GM23338 (cell line): Measurements from ENCODE around the gene HOXC4. TPM values are rescaled to one million over a fixed set of nuclear protein-coding genes. Genes with fewer than 3 reads are reported as not detected.

Experiments
- ATAC-seq: fragments of 200-7000 bp; cut with Tn5 transposase; 3 replicates; pipeline ENCODE4 v1.9.1; 2020
- DNase-seq: peaks from one replicate; pipeline ENCODE4 v3.0.0-alpha.2; 2015; ENCODE audit warnings: low spot score
- H2AFZ ChIP-seq: fragments of 200-600 bp; sonication (generic); 2 replicates; pipeline ENCODE4 v1.8.0; 2016; ENCODE audit warnings: antibody characterized with exemption, mild to moderate bottlenecking, moderate library complexity
- H3F3A ChIP-seq: fragments of 200-600 bp; sonication (generic); replicated peaks from 2 replicates; pipeline ENCODE4 v1.8.0; 2017; ENCODE audit warnings: antibody characterized with exemption, mixed run types, low read depth
- H3K27ac ChIP-seq: fragments of 200-600 bp; sonication (generic); 2 replicates; pipeline ENCODE4 v1.6.1; 2016; ENCODE audit warnings: low read depth
- H3K27me3 ChIP-seq: fragments of 200-600 bp; sonication (generic); 2 replicates; pipeline ENCODE4 v1.8.0; 2016; ENCODE audit warnings: mild to moderate bottlenecking, mixed run types, moderate library complexity; ENCODE audit not compliant: insufficient read depth
- H3K36me3 ChIP-seq: fragments of 200-600 bp; sonication (generic); 2 replicates; pipeline ENCODE4 v1.8.0; 2016; ENCODE audit warnings: mild to moderate bottlenecking; ENCODE audit not compliant: insufficient read depth
- H3K4me1 ChIP-seq: fragments of 200-600 bp; sonication (generic); 2 replicates; pipeline ENCODE4 v1.8.0; 2016; ENCODE audit warnings: mild to moderate bottlenecking, moderate library complexity; ENCODE audit not compliant: insufficient read depth
- H3K4me2 ChIP-seq: fragments of 200-600 bp; sonication (generic); 2 replicates; pipeline ENCODE4 v1.7.1; 2017; ENCODE audit warnings: mixed run types
- H3K4me3 ChIP-seq: fragments of 200-600 bp; sonication (generic); 2 replicates; pipeline ENCODE4 v1.6.1; 2016; ENCODE audit warnings: mixed run types
- H3K79me2 ChIP-seq: fragments of 200-600 bp; sonication (generic); replicated peaks from 2 replicates; pipeline ENCODE4 v1.8.0; 2017; ENCODE audit warnings: mild to moderate bottlenecking; ENCODE audit not compliant: insufficient read depth
- H3K9me2 ChIP-seq: fragments of 200-600 bp; sonication (generic); 2 replicates; pipeline ENCODE4 v1.8.0; 2017; ENCODE audit not compliant: insufficient read depth
- H4K20me1 ChIP-seq: fragments of 200-600 bp; sonication (generic); replicated peaks from 2 replicates; pipeline ENCODE4 v1.8.0; 2017; ENCODE audit warnings: mild to moderate bottlenecking; ENCODE audit not compliant: insufficient read depth
- H3K27ac Mint-ChIP-seq: 2 replicates; pipeline ENCODE4 v1.8.0; 2020; ENCODE audit warnings: inconsistent platforms, mild to moderate bottlenecking, moderate library complexity, mixed read lengths
- H3K27me3 Mint-ChIP-seq: 3 replicates; pipeline ENCODE4 v1.8.0; 2022; ENCODE audit warnings: low read depth, mild to moderate bottlenecking, moderate library complexity, mixed read lengths, inconsistent platforms; ENCODE audit not compliant: insufficient read depth, poor library complexity
- H3K36me3 Mint-ChIP-seq: 3 replicates; pipeline ENCODE4 v1.8.0; 2021; ENCODE audit warnings: low read depth, mild to moderate bottlenecking, inconsistent platforms, moderate library complexity, mixed read lengths
- H3K4me1 Mint-ChIP-seq: 3 replicates; pipeline ENCODE4 v1.8.0; 2020; ENCODE audit warnings: mild to moderate bottlenecking, inconsistent platforms, mixed read lengths
- H3K4me3 Mint-ChIP-seq: 3 replicates; pipeline ENCODE4 v1.8.0; 2021; ENCODE audit warnings: moderate library complexity, mild to moderate bottlenecking, inconsistent platforms, mixed read lengths
- H3K9me3 Mint-ChIP-seq: 3 replicates; pipeline ENCODE4 v1.8.0; 2020; ENCODE audit warnings: moderate library complexity, mild to moderate bottlenecking, inconsistent platforms, mixed read lengths
- CREB1 ChIP-seq: fragments of 250-450 bp; sonication (Bioruptor Pico); IDR thresholded peaks from 2 replicates; pipeline ENCODE4 v1.5.0; 2020; ENCODE audit warnings: low read depth, mild to moderate bottlenecking, moderate library complexity
- CTCF ChIP-seq, 2 experiments: fragments of 200-600 bp in 1 of 2; sonication (generic) in 1 of 2; conservative IDR thresholded peaks; 2 replicates each; pipeline versions ENCODE4 v1.5.1 to v1.6.1; 2016 to 2017; ENCODE audit warnings: antibody characterized with exemption in 2 of 2, low read depth in 2 of 2, mild to moderate bottlenecking in 2 of 2, moderate library complexity in 1 of 2
- ETS1 ChIP-seq: IDR thresholded peaks from 2 replicates; pipeline ENCODE4 v1.6.1; 2016; ENCODE audit warnings: antibody characterized with exemption
- EZH2 ChIP-seq: fragments of 200-600 bp; sonication (generic); IDR thresholded peaks from one replicate; pipeline ENCODE4 v1.8.0; 2017; ENCODE audit warnings: antibody characterized with exemption, mild to moderate bottlenecking, low read depth; ENCODE audit not compliant: unreplicated experiment
- EZH2phosphoT487 ChIP-seq: fragments of 200-600 bp; sonication (generic); IDR thresholded peaks from one replicate; pipeline ENCODE4 v1.8.1; 2018; ENCODE audit warnings: antibody characterized with exemption; ENCODE audit not compliant: unreplicated experiment
- JUNB ChIP-seq: IDR thresholded peaks from one replicate; pipeline ENCODE4 v1.6.1; 2016; ENCODE audit warnings: antibody characterized with exemption; ENCODE audit not compliant: unreplicated experiment
- NANOG ChIP-seq: IDR thresholded peaks from 2 replicates; pipeline ENCODE4 v1.6.1; 2016; ENCODE audit warnings: antibody characterized with exemption, borderline replicate concordance
- POLR2AphosphoS5 ChIP-seq: IDR thresholded peaks from 2 replicates; pipeline ENCODE4 v1.6.1; 2016; ENCODE audit warnings: antibody characterized with exemption, low read depth
- STAT1 ChIP-seq: IDR thresholded peaks from one replicate; pipeline ENCODE4 v1.6.1; 2016; ENCODE audit warnings: antibody characterized with exemption; ENCODE audit not compliant: unreplicated experiment
- ZNF114 ChIP-seq: fragments of 250-450 bp; sonication (Bioruptor Pico); IDR thresholded peaks from 2 replicates; pipeline ENCODE4 v1.5.0; 2020; ENCODE audit warnings: mild to moderate bottlenecking, moderate library complexity
- ZNF331 ChIP-seq: fragments of 250-450 bp; sonication (Bioruptor Pico); IDR thresholded peaks from 2 replicates; pipeline ENCODE4 v1.5.0; 2020; ENCODE audit warnings: low read depth, mild to moderate bottlenecking, moderate library complexity
- polyA plus RNA-seq: library from polyadenylated mRNA; unstranded; fragments of >200 nt; fragmentation: Nextera tagmentation; extraction: Ambion mirVana; gene quantifications from 2 replicates; pipeline ENCODE4 v1.2.1, GENCODE V29; 2016
- total RNA-seq: library from RNA; depleted of rRNA; stranded (reverse); fragments of >200 nt; shearing (Covaris generic); gene quantifications from 2 replicates; pipeline ENCODE4 v1.2.3, GENCODE V29; 2014
- TF ChIP-seq, protein P1 (sequence below): IDR thresholded peaks from one replicate; pipeline ENCODE4 v1.6.1; 2018; ENCODE audit warnings: antibody characterized with exemption; ENCODE audit not compliant: unreplicated experiment
- TF ChIP-seq, protein P2 (sequence below): fragments of 250-450 bp; sonication (Bioruptor Pico); IDR thresholded peaks from 2 replicates; pipeline ENCODE4 v1.5.0; 2020; ENCODE audit warnings: mild to moderate bottlenecking, moderate library complexity

Gene HOXC4
- total and polyA plus RNA-seq, 2 experiments from 2014 or later, result not detected

- H3F3A ChIP-seq, result peaks cover 34% of the 10 kb centered on the region
- TF ChIP-seq EZH2phosphoT487, result peak; percentile 96
- no peak for TF ChIP-seq JUNB
- peak; percentile 92 for TF ChIP-seq EZH2
- TF ChIP-seq ZNF331 (CRISPR knock-in tag), result no peak
- TF ChIP-seq, protein P1, sequence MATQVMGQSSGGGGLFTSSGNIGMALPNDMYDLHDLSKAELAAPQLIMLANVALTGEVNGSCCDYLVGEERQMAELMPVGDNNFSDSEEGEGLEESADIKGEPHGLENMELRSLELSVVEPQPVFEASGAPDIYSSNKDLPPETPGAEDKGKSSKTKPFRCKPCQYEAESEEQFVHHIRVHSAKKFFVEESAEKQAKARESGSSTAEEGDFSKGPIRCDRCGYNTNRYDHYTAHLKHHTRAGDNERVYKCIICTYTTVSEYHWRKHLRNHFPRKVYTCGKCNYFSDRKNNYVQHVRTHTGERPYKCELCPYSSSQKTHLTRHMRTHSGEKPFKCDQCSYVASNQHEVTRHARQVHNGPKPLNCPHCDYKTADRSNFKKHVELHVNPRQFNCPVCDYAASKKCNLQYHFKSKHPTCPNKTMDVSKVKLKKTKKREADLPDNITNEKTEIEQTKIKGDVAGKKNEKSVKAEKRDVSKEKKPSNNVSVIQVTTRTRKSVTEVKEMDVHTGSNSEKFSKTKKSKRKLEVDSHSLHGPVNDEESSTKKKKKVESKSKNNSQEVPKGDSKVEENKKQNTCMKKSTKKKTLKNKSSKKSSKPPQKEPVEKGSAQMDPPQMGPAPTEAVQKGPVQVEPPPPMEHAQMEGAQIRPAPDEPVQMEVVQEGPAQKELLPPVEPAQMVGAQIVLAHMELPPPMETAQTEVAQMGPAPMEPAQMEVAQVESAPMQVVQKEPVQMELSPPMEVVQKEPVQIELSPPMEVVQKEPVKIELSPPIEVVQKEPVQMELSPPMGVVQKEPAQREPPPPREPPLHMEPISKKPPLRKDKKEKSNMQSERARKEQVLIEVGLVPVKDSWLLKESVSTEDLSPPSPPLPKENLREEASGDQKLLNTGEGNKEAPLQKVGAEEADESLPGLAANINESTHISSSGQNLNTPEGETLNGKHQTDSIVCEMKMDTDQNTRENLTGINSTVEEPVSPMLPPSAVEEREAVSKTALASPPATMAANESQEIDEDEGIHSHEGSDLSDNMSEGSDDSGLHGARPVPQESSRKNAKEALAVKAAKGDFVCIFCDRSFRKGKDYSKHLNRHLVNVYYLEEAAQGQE, result no peak
- peak; percentile 87 to 93 for TF ChIP-seq CTCF (conservative IDR thresholded peaks at IDR 0.05; ENCODE audit: low read depth in 2 of 2)
- TF ChIP-seq POLR2AphosphoS5, result no peak
- no peak for TF ChIP-seq CREB1
- no peak for TF ChIP-seq ETS1
- TF ChIP-seq NANOG, result no peak
- TF ChIP-seq, protein P2, sequence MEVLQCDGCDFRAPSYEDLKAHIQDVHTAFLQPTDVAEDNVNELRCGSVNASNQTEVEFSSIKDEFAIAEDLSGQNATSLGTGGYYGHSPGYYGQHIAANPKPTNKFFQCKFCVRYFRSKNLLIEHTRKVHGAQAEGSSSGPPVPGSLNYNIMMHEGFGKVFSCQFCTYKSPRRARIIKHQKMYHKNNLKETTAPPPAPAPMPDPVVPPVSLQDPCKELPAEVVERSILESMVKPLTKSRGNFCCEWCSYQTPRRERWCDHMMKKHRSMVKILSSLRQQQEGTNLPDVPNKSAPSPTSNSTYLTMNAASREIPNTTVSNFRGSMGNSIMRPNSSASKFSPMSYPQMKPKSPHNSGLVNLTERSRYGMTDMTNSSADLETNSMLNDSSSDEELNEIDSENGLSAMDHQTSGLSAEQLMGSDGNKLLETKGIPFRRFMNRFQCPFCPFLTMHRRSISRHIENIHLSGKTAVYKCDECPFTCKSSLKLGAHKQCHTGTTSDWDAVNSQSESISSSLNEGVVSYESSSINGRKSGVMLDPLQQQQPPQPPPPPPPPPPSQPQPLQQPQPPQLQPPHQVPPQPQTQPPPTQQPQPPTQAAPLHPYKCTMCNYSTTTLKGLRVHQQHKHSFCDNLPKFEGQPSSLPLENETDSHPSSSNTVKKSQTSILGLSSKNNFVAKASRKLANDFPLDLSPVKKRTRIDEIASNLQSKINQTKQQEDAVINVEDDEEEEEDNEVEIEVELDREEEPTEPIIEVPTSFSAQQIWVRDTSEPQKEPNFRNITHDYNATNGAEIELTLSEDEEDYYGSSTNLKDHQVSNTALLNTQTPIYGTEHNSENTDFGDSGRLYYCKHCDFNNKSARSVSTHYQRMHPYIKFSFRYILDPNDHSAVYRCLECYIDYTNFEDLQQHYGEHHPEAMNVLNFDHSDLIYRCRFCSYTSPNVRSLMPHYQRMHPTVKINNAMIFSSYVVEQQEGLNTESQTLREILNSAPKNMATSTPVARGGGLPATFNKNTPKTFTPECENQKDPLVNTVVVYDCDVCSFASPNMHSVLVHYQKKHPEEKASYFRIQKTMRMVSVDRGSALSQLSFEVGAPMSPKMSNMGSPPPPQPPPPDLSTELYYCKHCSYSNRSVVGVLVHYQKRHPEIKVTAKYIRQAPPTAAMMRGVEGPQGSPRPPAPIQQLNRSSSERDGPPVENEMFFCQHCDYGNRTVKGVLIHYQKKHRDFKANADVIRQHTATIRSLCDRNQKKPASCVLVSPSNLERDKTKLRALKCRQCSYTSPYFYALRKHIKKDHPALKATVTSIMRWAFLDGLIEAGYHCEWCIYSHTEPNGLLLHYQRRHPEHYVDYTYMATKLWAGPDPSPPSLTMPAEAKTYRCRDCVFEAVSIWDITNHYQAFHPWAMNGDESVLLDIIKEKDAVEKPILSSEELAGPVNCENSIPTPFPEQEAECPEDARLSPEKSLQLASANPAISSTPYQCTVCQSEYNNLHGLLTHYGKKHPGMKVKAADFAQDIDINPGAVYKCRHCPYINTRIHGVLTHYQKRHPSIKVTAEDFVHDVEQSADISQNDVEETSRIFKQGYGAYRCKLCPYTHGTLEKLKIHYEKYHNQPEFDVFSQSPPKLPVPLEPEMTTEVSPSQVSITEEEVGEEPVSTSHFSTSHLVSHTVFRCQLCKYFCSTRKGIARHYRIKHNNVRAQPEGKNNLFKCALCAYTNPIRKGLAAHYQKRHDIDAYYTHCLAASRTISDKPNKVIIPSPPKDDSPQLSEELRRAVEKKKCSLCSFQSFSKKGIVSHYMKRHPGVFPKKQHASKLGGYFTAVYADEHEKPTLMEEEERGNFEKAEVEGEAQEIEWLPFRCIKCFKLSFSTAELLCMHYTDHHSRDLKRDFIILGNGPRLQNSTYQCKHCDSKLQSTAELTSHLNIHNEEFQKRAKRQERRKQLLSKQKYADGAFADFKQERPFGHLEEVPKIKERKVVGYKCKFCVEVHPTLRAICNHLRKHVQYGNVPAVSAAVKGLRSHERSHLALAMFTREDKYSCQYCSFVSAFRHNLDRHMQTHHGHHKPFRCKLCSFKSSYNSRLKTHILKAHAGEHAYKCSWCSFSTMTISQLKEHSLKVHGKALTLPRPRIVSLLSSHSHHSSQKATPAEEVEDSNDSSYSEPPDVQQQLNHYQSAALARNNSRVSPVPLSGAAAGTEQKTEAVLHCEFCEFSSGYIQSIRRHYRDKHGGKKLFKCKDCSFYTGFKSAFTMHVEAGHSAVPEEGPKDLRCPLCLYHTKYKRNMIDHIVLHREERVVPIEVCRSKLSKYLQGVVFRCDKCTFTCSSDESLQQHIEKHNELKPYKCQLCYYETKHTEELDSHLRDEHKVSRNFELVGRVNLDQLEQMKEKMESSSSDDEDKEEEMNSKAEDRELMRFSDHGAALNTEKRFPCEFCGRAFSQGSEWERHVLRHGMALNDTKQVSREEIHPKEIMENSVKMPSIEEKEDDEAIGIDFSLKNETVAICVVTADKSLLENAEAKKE (CRISPR knock-in tag), result no peak
- TF ChIP-seq ZNF114 (CRISPR knock-in tag), result no peak
- no peak for TF ChIP-seq STAT1
- H2AFZ ChIP-seq, result no peak overlapping the region
- H3K27me3 Mint-ChIP-seq, result peaks cover 99% of the 10 kb centered on the region
- peak overlapping the region; percentile 64; the same call in 1 of the 2 replicates for H3K4me2 ChIP-seq
- H3K79me2 ChIP-seq, result no peaks in the 10 kb centered on the region
- H4K20me1 ChIP-seq, result peaks cover 36% of the 10 kb centered on the region
- no peaks in the 10 kb centered on the region for H3K36me3 Mint-ChIP-seq
- H3K9me3 Mint-ChIP-seq, result no peaks in the 10 kb centered on the region; the same call in 1 of the 3 replicates
- H3K4me3 ChIP-seq, result no peak overlapping the region
- ATAC-seq (peak; percentile 71), DNase-seq (peak; percentile 95)
- H3K27ac ChIP-seq, result no peak overlapping the region
- peaks cover 22% of the 10 kb centered on the region for H3K4me1 Mint-ChIP-seq
- H3K4me3 Mint-ChIP-seq, result peak overlapping the region; percentile 15; the same call in 1 of the 3 replicates
- H3K4me1 ChIP-seq, result peaks cover 15% of the 10 kb centered on the region
- H3K9me2 ChIP-seq, result no peaks in the 10 kb centered on the region
- H3K36me3 ChIP-seq, result no peaks in the 10 kb centered on the region
- no peak overlapping the region for H3K27ac Mint-ChIP-seq
- peaks cover 100% of the 10 kb centered on the region for H3K27me3 ChIP-seq
These were observed 47.6 kb upstream of the HOXC4 start for GRCh38 chr12:54005853-54006558.
